ENCODE data around the gene RTL3.
A peak's percentile ranks its signal among the peaks of the same experiment; 100 is the strongest.
"Not testable (repeated sequence)": the region's sequence is repeated elsewhere in the genome, so short reads cannot be mapped to it uniquely, and the experiment has no call there.

Gene RTL3

GRCh38 chrX:78653118-78653822, 5.9 kb downstream of the RTL3 start:
- TF ChIP-seq CTCF (IDR thresholded peaks at IDR 0.05; ENCODE audit: low read depth, low read length, missing control alignments): no peak
- no peak overlapping the region for H3K4me3 ChIP-seq (replicated peaks; ENCODE audit: low read depth, low read length)
- peak; percentile 61 for DNase-seq (ENCODE audit: extremely low read depth, low read depth)

GRCh38 chrX:78650906-78651437, 8.2 kb downstream of the RTL3 start:
- no peak for TF ChIP-seq CTCF (IDR thresholded peaks at IDR 0.05; ENCODE audit: low read depth, low read length, missing control alignments)
- DNase-seq (ENCODE audit: extremely low read depth, low read depth): no peak
- H3K4me3 ChIP-seq (replicated peaks; ENCODE audit: low read depth, low read length): no peak overlapping the region

- TF ChIP-seq CTCF (IDR thresholded peaks at IDR 0.05; ENCODE audit: low read depth, low read length, missing control alignments): no peak
- no peak overlapping the region for H3K4me3 ChIP-seq (replicated peaks; ENCODE audit: low read depth, low read length)
- no peak for DNase-seq (ENCODE audit: extremely low read depth, low read depth)
Measured at GRCh38 chrX:78643874-78644273, 15.3 kb downstream of the RTL3 start.

- DNase-seq (ENCODE audit: extremely low read depth, low read depth): no peak
- no peak for TF ChIP-seq CTCF (IDR thresholded peaks at IDR 0.05; ENCODE audit: low read depth, low read length, missing control alignments)
- no peak overlapping the region for H3K4me3 ChIP-seq (replicated peaks; ENCODE audit: low read depth, low read length)
Measured at GRCh38 chrX:78643096-78643495, 16.0 kb downstream of the RTL3 start.

GRCh38 chrX:78636096-78636495, 23.0 kb downstream of the RTL3 start:
- DNase-seq (ENCODE audit: extremely low read depth, low read depth); H3K4me3 ChIP-seq (replicated peaks; ENCODE audit: low read depth, low read length): not testable (repeated sequence)

- no peak overlapping the region for H3K4me3 ChIP-seq (replicated peaks; ENCODE audit: low read depth, low read length)
- TF ChIP-seq CTCF (IDR thresholded peaks at IDR 0.05; ENCODE audit: low read depth, low read length, missing control alignments): no peak
- DNase-seq (ENCODE audit: extremely low read depth, low read depth): no peak
Measured at GRCh38 chrX:78624962-78625909, 33.9 kb downstream of the RTL3 start.

- no peak for DNase-seq (ENCODE audit: extremely low read depth, low read depth)
- no peak for TF ChIP-seq CTCF (IDR thresholded peaks at IDR 0.05; ENCODE audit: low read depth, low read length, missing control alignments)
- no peak overlapping the region for H3K4me3 ChIP-seq (replicated peaks; ENCODE audit: low read depth, low read length)
Measured at GRCh38 chrX:78624426-78624825, 34.7 kb downstream of the RTL3 start.

Measured in HFF-Myc (cell line).